HG02884 (cell line): Measurements from ENCODE around the gene WDR75.

Source experiments
- ATAC-seq: cut with Tn5 transposase; IDR thresholded peaks from one replicate; pipeline ENCODE4 v1.9.1; 2021; ENCODE audit warnings: mild to moderate bottlenecking, moderate library complexity; ENCODE audit not compliant: unreplicated experiment

WDR75 gene

GRCh38 chr2:189492451-189492850 lies 51.2 kb downstream of the WDR75 start:
- ATAC-seq = no peak

- no peak for ATAC-seq
Measured at GRCh38 chr2:189498205-189498604, 56.9 kb downstream of the WDR75 start.

DNA sequence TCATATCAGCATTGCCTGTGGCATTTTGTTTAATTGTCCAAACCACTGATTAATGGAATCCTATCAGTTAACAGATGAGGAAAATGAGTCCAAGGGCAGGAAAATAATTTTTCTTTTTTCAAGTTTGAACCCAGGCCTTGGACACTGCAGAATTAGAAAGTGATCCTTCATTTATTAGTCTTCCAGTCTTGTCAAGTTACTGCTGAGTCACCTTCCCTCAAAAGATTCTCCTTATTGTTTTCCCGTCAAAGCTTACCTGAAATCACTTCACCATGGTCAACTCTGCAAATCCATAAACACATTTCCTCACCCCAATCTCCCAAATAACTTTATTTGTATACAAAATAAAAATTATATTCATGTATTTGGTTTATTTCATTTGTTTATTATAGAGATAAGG lies 57.9 kb downstream of the WDR75 start:
- ATAC-seq = no peak

DNA sequence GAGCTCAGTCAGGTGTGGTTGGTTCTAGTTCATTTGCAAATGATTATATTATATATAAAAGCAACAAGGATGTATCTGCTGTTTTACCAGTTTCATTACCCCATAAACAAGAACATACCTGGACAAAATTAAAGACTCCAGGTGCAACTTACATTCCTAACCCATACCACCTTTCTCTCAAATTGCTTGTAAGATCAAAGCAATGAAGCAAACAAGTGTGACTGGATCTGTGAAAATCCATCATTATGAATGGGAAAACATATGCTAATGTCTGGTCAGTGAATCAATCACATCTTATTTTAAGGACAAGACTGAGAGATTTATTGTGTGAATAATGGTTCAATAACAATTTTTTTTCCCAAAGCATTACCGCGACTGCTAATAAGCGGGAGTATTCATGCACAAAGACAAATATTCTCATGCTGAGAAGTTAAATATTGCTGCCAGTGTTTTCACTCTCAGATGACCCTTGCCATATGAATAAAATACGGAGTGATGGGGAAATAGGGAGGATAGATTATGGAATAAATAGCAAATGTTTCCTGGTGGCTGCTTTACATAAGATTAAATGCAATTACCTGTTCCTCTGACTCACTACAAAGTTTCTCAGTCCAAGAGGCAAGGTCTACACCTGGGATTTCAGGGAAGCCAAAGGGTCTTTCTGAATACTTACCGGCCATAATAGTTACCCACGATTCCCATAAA lies 59.3 kb downstream of the WDR75 start:
- no peak for ATAC-seq

DNA sequence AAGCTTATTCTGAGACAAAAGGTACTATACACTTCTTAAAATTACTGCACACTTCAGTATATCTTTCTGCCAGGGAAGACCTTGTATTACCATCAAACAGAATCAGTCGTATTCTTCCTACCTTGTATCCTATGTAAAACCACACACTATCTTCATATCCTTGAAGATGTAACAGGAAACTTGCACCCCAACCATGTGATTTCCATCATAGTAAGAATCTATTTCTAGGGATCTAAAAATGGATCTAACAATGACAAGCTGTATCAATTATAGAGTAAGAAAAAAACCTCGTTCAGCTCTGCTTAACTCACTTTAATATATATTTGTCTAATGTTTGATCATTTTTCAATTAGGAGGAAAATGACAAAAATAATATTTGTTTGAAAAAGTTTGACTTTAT lies 60.2 kb downstream of the WDR75 start:
- ATAC-seq = no peak

- no peak for ATAC-seq
Measured at GRCh38 chr2:189502714-189503113, 61.4 kb downstream of the WDR75 start.

- no peak for ATAC-seq
Measured at GRCh38 chr2:189504238-189504637, 63.0 kb downstream of the WDR75 start.

DNA sequence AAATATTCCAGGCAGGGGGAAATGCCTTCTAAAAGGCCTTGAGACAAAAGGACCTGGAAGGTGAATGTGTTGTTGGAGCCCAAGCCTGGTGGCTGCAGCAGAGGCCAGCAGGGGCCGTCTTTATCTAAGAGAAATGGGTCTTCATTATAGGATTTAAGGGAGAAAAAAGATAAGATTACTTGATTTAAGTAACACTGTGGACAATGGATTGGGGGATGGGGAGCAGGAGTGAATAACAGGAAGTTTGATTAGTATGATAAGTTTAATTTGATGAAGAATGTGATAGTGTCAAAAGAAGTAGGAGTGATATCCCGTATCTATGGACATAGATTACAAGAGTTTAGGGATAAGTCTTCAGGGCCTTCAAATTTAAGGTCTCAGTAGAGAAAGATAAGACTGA lies 64.2 kb downstream of the WDR75 start:
- ATAC-seq = no peak

DNA sequence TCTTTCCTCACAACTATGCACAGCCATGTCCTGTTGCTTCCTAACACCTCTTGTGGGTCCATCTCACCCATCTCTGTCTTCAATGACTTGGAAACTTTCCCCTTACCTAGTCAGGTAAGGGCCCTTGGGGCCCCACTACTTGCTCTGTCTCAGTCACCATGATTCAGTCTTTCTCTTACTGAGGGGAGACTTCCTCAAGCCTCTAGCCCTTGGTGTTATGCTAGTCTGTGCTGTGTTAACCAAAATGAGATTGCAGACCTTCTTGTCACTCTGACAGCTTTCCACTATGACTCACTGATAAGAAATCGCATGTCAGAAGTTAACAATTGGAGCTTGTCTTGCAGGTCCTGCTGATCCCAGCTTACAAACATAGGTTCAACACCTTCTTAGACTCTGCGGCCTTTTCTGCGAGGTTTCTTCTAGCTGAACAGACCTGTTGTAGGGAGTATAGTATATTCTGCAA lies 65.3 kb downstream of the WDR75 start:
- no peak for ATAC-seq

- no peak for ATAC-seq
Measured at GRCh38 chr2:189511210-189511959, 70.1 kb downstream of the WDR75 start.

- no peak for ATAC-seq
Measured at GRCh38 chr2:189511960-189512319, 70.7 kb downstream of the WDR75 start.

GRCh38 chr2:189512879-189513278 lies 71.6 kb downstream of the WDR75 start:
- no peak for ATAC-seq

GRCh38 chr2:189514104-189514503 lies 72.8 kb downstream of the WDR75 start:
- no peak for ATAC-seq

GRCh38 chr2:189515264-189515663 lies 74.0 kb downstream of the WDR75 start:
- ATAC-seq = no peak

GRCh38 chr2:189516546-189516945 lies 75.3 kb downstream of the WDR75 start:
- ATAC-seq = no peak

DNA sequence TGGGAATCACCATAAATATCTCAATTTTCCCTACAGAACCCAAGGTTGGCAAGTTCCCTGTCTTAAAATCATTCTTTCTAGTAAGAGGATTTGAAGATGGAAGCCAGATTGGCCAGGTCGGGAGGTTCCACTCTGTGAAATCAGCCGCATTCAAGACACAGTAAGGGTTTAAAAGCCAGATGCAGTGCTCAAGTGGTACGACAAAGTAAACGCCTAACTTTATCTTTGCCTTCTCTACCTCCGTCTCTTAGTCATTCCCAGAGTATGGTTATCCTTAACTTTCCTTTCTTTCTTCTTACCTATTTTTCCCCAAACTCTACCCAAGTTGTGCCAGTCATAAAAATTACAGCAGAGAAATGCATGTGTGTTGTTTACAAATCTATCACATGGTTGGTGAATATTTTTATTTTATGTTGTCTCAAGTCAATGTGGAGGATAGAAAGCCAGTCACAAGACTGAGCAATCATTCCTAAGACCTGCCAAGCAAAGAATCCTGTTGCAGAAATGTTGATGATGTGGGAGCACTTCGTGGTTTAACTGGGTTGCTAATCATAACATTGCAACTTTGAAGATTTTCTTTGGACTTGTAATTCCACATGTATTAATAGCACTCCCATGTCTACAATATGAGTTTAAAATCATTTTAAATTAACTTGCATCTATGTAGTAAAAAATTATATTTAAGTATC lies 76.7 kb downstream of the WDR75 start:
- no peak for ATAC-seq

DNA sequence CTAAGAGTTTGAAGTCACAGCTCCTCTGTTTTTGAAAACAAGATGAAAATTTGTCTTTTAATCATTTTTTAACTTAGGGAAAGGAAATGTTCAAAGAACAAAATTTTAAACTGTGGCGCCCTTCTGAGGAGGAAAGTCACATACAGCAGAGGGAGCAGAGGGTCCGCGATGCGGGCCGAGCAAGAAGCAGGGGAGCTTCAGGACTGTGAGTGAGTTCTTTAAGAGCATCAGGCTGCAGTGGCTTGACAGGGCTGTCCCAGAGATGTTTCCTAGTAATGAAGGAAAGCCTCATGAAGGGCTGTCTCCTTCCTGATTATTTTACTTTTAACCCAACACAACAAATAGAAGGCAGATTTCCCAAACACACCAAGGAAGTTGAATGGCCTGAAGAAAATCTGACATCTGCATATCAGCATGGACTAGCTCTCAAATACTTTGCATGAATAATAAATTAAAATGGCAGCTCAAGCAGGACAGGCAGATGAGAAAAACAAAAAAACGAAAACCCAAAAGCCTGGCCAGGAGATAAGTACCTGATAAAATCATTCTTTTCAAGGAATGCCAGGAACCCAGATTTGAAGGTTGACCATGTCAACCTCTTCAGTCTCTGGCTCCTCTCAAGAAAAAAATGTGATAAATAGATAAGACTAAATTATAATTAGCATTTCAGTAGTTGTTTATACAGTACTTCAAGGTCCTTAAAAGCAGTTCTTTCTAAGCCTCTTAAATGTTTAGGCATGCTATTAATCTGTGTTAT lies 78.5 kb downstream of the WDR75 start:
- ATAC-seq = no peak

- no peak for ATAC-seq
Measured at GRCh38 chr2:189521699-189522434, 80.6 kb downstream of the WDR75 start.

- ATAC-seq = no peak
Measured at GRCh38 chr2:189522435-189523151, 81.3 kb downstream of the WDR75 start.

GRCh38 chr2:189524746-189525145 lies 83.5 kb downstream of the WDR75 start:
- no peak for ATAC-seq
